A673 (cell line): ENCODE data around the gene ZBTB20. TPM values are rescaled to one million over a fixed set of nuclear protein-coding genes. Genes with fewer than 3 reads are reported as not detected.

ENCODE experiments used
- BruUV-seq: library from RNA; stranded (reverse); fragments of 400-500 nt; replicated peaks from 2 replicates; lab custom pipeline; 2021; lab: Mats Ljungman, UMichigan
- CTCF ChIA-PET: fragments of 300-600 bp; sonication (Branson Sonifier 250); formaldehyde crosslinking; loops from one replicate; lab custom pipeline; 2022; ENCODE audit warnings: antibody characterized with exemption; lab: Charles Lee
- POLR2A ChIA-PET: fragments of 300-600 bp; sonication (Branson Sonifier 250); formaldehyde crosslinking; loops from one replicate; lab custom pipeline; 2022; ENCODE audit warnings: antibody characterized with exemption; ENCODE audit not compliant: low non-redundant PET; lab: Charles Lee
- DNase-seq: peaks from one replicate; pipeline ENCODE4 v3.0.0-alpha.2; 2015; ENCODE audit warnings: low spot score
- H3K27ac ChIP-seq: fragments of 200-600 bp; sonication (generic); 2 replicates; pipeline ENCODE4 v1.5.1; 2016; ENCODE audit warnings: mixed run types, low read depth, mild to moderate bottlenecking, mixed read lengths, antibody characterized with exemption, low read length; ENCODE audit not compliant: poor library complexity, severe bottlenecking
- H3K27me3 ChIP-seq: fragments of 200-600 bp; sonication (generic); replicated peaks from 2 replicates; pipeline ENCODE4 v1.6.1; 2017; ENCODE audit warnings: mixed run types, low read depth, mild to moderate bottlenecking, mixed read lengths, antibody characterized with exemption, low read length; ENCODE audit not compliant: insufficient read depth, poor library complexity
- H3K36me3 ChIP-seq: fragments of 200-600 bp; sonication (generic); 2 replicates; pipeline ENCODE4 v1.6.1; 2016; ENCODE audit warnings: mixed run types, mild to moderate bottlenecking, mixed read lengths, antibody characterized with exemption, low read length; ENCODE audit not compliant: insufficient read depth, poor library complexity, severe bottlenecking
- H3K4me1 ChIP-seq: fragments of 200-600 bp; sonication (generic); 2 replicates; pipeline ENCODE4 v1.6.1; 2017; ENCODE audit warnings: mixed run types, mild to moderate bottlenecking, mixed read lengths, antibody characterized with exemption, low read length; ENCODE audit not compliant: insufficient read depth, poor library complexity, severe bottlenecking
- H3K4me3 ChIP-seq: fragments of 200-600 bp; sonication (generic); 2 replicates; pipeline ENCODE4 v1.5.1; 2016; ENCODE audit warnings: low read depth, mixed run types, mild to moderate bottlenecking, mixed read lengths, low read length; ENCODE audit not compliant: poor library complexity, severe bottlenecking
- H3K9me3 ChIP-seq: fragments of 200-600 bp; sonication (generic); 2 replicates; pipeline ENCODE4 v1.6.1; 2016; ENCODE audit warnings: mixed run types, low read depth, mild to moderate bottlenecking, mixed read lengths, antibody characterized with exemption, low read length; ENCODE audit not compliant: poor library complexity, severe bottlenecking
- EZH2 ChIP-seq: fragments of 200-600 bp; sonication (generic); IDR thresholded peaks from 2 replicates; pipeline ENCODE4 v1.6.1; 2017; ENCODE audit warnings: borderline replicate concordance, low read depth, mild to moderate bottlenecking, mixed read lengths, antibody characterized with exemption, low read length; ENCODE audit not compliant: poor library complexity, severe bottlenecking
- intact Hi-C: fragments of 100-400 bp; cut with micrococcal nuclease; formaldehyde crosslinking; loops from one replicate; pipeline ENCODE4 v1.10.0; 2022; ENCODE audit not compliant: unreplicated experiment
- total RNA-seq: library from RNA; stranded (reverse); gene quantifications from 2 replicates; pipeline ENCODE4 v1.2.3, GENCODE V29; 2021
- TF ChIP-seq, protein P1 (sequence below): fragments of 300-800, 200-600 bp; sonication (generic); conservative IDR thresholded peaks from 2 replicates; pipeline ENCODE4 v1.5.1; 2017; ENCODE audit warnings: low read depth, mild to moderate bottlenecking, antibody characterized with exemption, low read length, moderate library complexity, mixed read lengths

The ZBTB20 gene
- total RNA-seq, 1 experiment from 2014 or later, result 13.5 TPM

DNA sequence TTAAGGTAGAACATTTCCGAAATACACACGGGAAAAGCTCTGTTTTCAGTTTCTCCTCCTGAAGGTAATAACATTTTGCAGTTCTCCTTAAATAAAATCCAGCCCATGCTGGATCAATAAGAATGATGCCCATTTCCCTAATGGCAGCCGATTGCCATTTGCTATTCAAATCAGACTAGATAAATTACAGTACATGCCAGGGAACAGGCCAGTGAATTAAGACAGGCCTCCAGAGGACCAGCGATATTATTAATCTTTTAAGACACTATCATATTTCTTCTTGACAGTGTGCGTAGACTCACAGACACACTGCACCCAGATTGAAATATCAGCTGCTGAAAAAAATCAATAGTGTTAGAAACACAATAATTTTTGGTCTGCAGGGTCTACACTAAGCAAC, 431.0 kb downstream of the ZBTB20 start:
- CTCF ChIA-PET, result no interaction called here

DNA sequence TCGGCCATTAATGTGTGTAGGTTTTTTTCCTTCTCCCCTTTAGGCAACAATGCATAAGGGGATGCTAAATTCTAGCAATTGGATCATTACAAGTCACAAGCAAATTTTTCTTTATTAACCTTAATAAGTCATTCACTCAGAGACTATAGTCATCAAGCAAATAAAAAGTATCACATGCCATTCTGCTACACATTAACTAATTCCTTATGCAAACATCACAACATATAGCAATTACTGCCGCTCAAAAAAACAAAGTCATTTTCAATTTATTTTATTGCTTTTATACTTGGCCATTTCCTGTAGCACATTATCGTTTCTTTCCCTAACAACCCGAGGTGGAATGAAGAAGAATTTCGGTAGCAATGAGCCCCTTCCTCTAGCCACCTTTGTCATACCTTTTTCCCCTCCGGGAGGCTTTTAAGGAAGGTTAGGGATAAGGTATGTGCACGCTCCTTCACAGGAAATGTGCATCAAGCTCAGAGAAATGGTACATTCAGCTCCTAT, 432.1 kb downstream of the ZBTB20 start:
- no peak for DNase-seq
- Histone ChIP-seq H3K36me3 (no peaks in the 10 kb centered on the region), H3K4me3 (no peak overlapping the region), H3K27me3 (no peaks in the 10 kb centered on the region), H3K9me3 (no peaks in the 10 kb centered on the region), H3K4me1 (no peaks in the 10 kb centered on the region), H3K27ac (no peak overlapping the region)
- no peak for TF ChIP-seq EZH2
- TF ChIP-seq, protein P1, sequence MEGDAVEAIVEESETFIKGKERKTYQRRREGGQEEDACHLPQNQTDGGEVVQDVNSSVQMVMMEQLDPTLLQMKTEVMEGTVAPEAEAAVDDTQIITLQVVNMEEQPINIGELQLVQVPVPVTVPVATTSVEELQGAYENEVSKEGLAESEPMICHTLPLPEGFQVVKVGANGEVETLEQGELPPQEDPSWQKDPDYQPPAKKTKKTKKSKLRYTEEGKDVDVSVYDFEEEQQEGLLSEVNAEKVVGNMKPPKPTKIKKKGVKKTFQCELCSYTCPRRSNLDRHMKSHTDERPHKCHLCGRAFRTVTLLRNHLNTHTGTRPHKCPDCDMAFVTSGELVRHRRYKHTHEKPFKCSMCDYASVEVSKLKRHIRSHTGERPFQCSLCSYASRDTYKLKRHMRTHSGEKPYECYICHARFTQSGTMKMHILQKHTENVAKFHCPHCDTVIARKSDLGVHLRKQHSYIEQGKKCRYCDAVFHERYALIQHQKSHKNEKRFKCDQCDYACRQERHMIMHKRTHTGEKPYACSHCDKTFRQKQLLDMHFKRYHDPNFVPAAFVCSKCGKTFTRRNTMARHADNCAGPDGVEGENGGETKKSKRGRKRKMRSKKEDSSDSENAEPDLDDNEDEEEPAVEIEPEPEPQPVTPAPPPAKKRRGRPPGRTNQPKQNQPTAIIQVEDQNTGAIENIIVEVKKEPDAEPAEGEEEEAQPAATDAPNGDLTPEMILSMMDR, result no peak
- ChIA-PET POLR2A (no interaction called here), CTCF (no interaction called here)
- no TSS peak for BruUV-seq
- intact Hi-C loops, result no loop called here

More for the DNA sequence above, 431.0 kb downstream of the ZBTB20 start:
- intact Hi-C loops, result no loop called here
- no peaks in the 10 kb centered on the region for H3K27me3 ChIP-seq
- H3K4me1 ChIP-seq, result no peaks in the 10 kb centered on the region
- no peaks in the 10 kb centered on the region for H3K9me3 ChIP-seq
- H3K27ac ChIP-seq, result no peak overlapping the region
- no peaks in the 10 kb centered on the region for H3K36me3 ChIP-seq
- no peak for DNase-seq
- no peak overlapping the region for H3K4me3 ChIP-seq
- POLR2A ChIA-PET, result no interaction called here
- TF ChIP-seq, protein P1, result no peak
- TF ChIP-seq EZH2, result no peak
- BruUV-seq, result no TSS peak

DNA sequence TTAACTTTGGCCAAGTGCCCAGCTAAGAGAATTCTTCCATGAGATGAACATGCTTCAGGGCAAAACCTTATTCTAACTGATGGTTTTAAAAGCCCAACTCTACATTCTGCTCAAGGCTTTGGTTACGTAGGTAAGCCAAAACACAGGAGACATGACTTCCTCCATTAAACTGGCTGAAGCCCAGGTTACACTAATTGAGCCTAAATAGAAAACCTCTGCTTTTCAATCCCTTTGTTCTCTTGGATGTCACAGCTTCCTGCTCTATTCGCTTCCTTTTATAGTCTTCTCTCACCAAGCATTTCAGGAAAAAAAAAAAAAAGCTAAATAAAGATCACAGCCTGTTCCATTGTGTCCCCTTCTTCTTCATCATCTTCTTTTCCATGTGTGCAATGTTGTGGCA, 432.9 kb downstream of the ZBTB20 start:
- H3K4me3 ChIP-seq, result no peak overlapping the region
- peak; percentile 4 for DNase-seq
- no peak for TF ChIP-seq EZH2
- BruUV-seq, result no TSS peak
- intact Hi-C loops, result no loop called here
- POLR2A ChIA-PET, result no interaction called here
- H3K27me3 ChIP-seq, result no peaks in the 10 kb centered on the region
- CTCF ChIA-PET, result no interaction called here
- H3K9me3 ChIP-seq, result no peaks in the 10 kb centered on the region
- H3K27ac ChIP-seq, result no peak overlapping the region
- H3K36me3 ChIP-seq, result no peaks in the 10 kb centered on the region
- H3K4me1 ChIP-seq, result no peaks in the 10 kb centered on the region
